Activated naive CD4-positive, alpha-beta T cell treated with anti-CD3 and anti-CD28 coated beads, Interleukin-2, amount 50 U/mL, for 16 hours (primary cell): Measurements from ENCODE around the gene DGUOK.

Experiments
- DNase-seq: peaks from one replicate; pipeline ENCODE4 v3.0.0-alpha.2; 2020

Gene DGUOK

GRCh38 chr2:73952499-73953446, 26.1 kb downstream of the DGUOK start:
- DNase-seq, result no peak

- no peak for DNase-seq
These were observed 29.7 kb downstream of the DGUOK start for GRCh38 chr2:73956218-73956865.

GRCh38 chr2:73961274-73961673, 34.6 kb downstream of the DGUOK start:
- no peak for DNase-seq

GRCh38 chr2:73961823-73962615, 35.3 kb downstream of the DGUOK start:
- no peak for DNase-seq

- no peak for DNase-seq
These were observed 36.1 kb downstream of the DGUOK start for GRCh38 chr2:73962798-73963197.

- DNase-seq, result peak; percentile 42
These were observed 36.9 kb downstream of the DGUOK start for GRCh38 chr2:73963385-73964120.

- DNase-seq, result no peak
These were observed 37.5 kb downstream of the DGUOK start for GRCh38 chr2:73964223-73964622.

- no peak for DNase-seq
These were observed 38.4 kb downstream of the DGUOK start for GRCh38 chr2:73965053-73965452.

GRCh38 chr2:73968357-73968937, 41.8 kb downstream of the DGUOK start:
- DNase-seq, result no peak

GRCh38 chr2:73969356-73969755, 42.7 kb downstream of the DGUOK start:
- DNase-seq, result no peak

GRCh38 chr2:73970141-73970803, 43.6 kb downstream of the DGUOK start:
- DNase-seq, result no peak

- DNase-seq, result no peak
These were observed 44.3 kb downstream of the DGUOK start for GRCh38 chr2:73970850-73971471.

GRCh38 chr2:73971722-73972121, 45.0 kb downstream of the DGUOK start:
- no peak for DNase-seq

GRCh38 chr2:73972846-73973245, 46.2 kb downstream of the DGUOK start:
- DNase-seq, result no peak

- DNase-seq, result no peak
These were observed 49.1 kb downstream of the DGUOK start for GRCh38 chr2:73975731-73976130.

- no peak for DNase-seq
These were observed 50.1 kb downstream of the DGUOK start for GRCh38 chr2:73976803-73977202.

GRCh38 chr2:73977466-73977865, 50.8 kb downstream of the DGUOK start:
- DNase-seq, result no peak

GRCh38 chr2:73979021-73979420, 52.3 kb downstream of the DGUOK start:
- peak; percentile 66 for DNase-seq

GRCh38 chr2:73979686-73980085, 53.0 kb downstream of the DGUOK start:
- DNase-seq, result no peak

GRCh38 chr2:73980566-73980965, 53.9 kb downstream of the DGUOK start:
- no peak for DNase-seq
